ENCODE measurements around the gene KIAA0408. TPM values are rescaled to one million over a fixed set of nuclear protein-coding genes. Genes with fewer than 3 reads are reported as not detected.

The KIAA0408 gene
- total RNA-seq, 1 donor from 2014 or later = 3.2 TPM

GRCh38 chr6:127464881-127465459, 5.8 kb upstream of the KIAA0408 start:
- ATAC-seq = peak; percentile 89
- DNase-seq (ENCODE audit: missing footprints) = no peak
- intact Hi-C loops (cut with DNase I) = loop anchor here (5.0 kb wide), 1 partner anchor 72 kb away; no protein-coding TSS in a partner anchor

GRCh38 chr6:127464161-127464880, 5.1 kb upstream of the KIAA0408 start:
- peak; percentile 82 for ATAC-seq
- intact Hi-C loops (cut with DNase I) = no loop called here
- DNase-seq (ENCODE audit: missing footprints) = no peak

- DNase-seq (ENCODE audit: missing footprints) (no peak), ATAC-seq (no peak)
- intact Hi-C loops (cut with DNase I) = no loop called here
These were observed 3.9 kb upstream of the KIAA0408 start for GRCh38 chr6:127463056-127463455.

GRCh38 chr6:127462376-127462775, 3.2 kb upstream of the KIAA0408 start:
- intact Hi-C loops (cut with DNase I) = no loop called here
- no peak for ATAC-seq
- no peak for DNase-seq (ENCODE audit: missing footprints)

GRCh38 chr6:127460465-127460864, 1.3 kb upstream of the KIAA0408 start:
- ATAC-seq (no peak), DNase-seq (ENCODE audit: missing footprints) (no peak)
- intact Hi-C loops (cut with DNase I) = no loop called here

GRCh38 chr6:127458817-127459216, 372 bp downstream of the KIAA0408 start:
- intact Hi-C loops (cut with DNase I) = no loop called here
- ATAC-seq = peak; percentile 83
- DNase-seq (ENCODE audit: missing footprints) = peak; percentile 55

GRCh38 chr6:127458222-127458621, 967 bp downstream of the KIAA0408 start:
- no peak for DNase-seq (ENCODE audit: missing footprints)
- ATAC-seq = no peak
- intact Hi-C loops (cut with DNase I) = no loop called here

- no peak for DNase-seq (ENCODE audit: missing footprints)
- ATAC-seq = peak; percentile 83
- intact Hi-C loops (cut with DNase I) = no loop called here
These were observed 1.6 kb downstream of the KIAA0408 start for GRCh38 chr6:127457456-127458064.

GRCh38 chr6:127456465-127456864, 2.7 kb downstream of the KIAA0408 start:
- intact Hi-C loops (cut with DNase I) = no loop called here
- DNase-seq (ENCODE audit: missing footprints) (no peak), ATAC-seq (no peak)

GRCh38 chr6:127453845-127454619, 5.2 kb downstream of the KIAA0408 start:
- intact Hi-C loops (cut with DNase I) = no loop called here
- no peak for DNase-seq (ENCODE audit: missing footprints)
- ATAC-seq = no peak

GRCh38 chr6:127452803-127453202, 6.4 kb downstream of the KIAA0408 start:
- no peak for DNase-seq (ENCODE audit: missing footprints)
- intact Hi-C loops (cut with DNase I) = no loop called here
- ATAC-seq = no peak

GRCh38 chr6:127451388-127451787, 7.8 kb downstream of the KIAA0408 start:
- intact Hi-C loops (cut with DNase I) = no loop called here
- DNase-seq (ENCODE audit: missing footprints) (no peak), ATAC-seq (no peak)

GRCh38 chr6:127447780-127448179, 11.4 kb downstream of the KIAA0408 start:
- intact Hi-C loops (cut with DNase I) = no loop called here
- DNase-seq (ENCODE audit: missing footprints) = no peak
- no peak for ATAC-seq

GRCh38 chr6:127446356-127446755, 12.8 kb downstream of the KIAA0408 start:
- no peak for ATAC-seq
- intact Hi-C loops (cut with DNase I) = no loop called here
- DNase-seq (ENCODE audit: missing footprints) = no peak

- no peak for ATAC-seq
- intact Hi-C loops (cut with DNase I) = no loop called here
- DNase-seq (ENCODE audit: missing footprints) = no peak
These were observed 17.3 kb downstream of the KIAA0408 start for GRCh38 chr6:127441881-127442280.

GRCh38 chr6:127439718-127440117, 19.5 kb downstream of the KIAA0408 start:
- ATAC-seq = no peak
- no peak for DNase-seq (ENCODE audit: missing footprints)
- intact Hi-C loops (cut with DNase I) = no loop called here

- ATAC-seq (no peak), DNase-seq (ENCODE audit: missing footprints) (no peak)
- intact Hi-C loops (cut with DNase I) = no loop called here
These were observed 22.5 kb downstream of the KIAA0408 start for GRCh38 chr6:127436578-127437110.

GRCh38 chr6:127435626-127436220, 23.5 kb downstream of the KIAA0408 start:
- DNase-seq (ENCODE audit: missing footprints) (no peak), ATAC-seq (no peak)
- intact Hi-C loops (cut with DNase I) = no loop called here

GRCh38 chr6:127434651-127435050, 24.5 kb downstream of the KIAA0408 start:
- ATAC-seq = no peak
- DNase-seq (ENCODE audit: missing footprints) = no peak
- intact Hi-C loops (cut with DNase I) = no loop called here

Data from Right ventricle myocardium inferior (tissue), 1 donor.